IPS DF 4.7 (cell line): ENCODE data around the gene SYT9.
"Not testable (repeated sequence)": the region's sequence is repeated elsewhere in the genome, so short reads cannot be mapped to it uniquely, and the experiment has no call there.

ENCODE experiments used
- DNase-seq: peaks from one replicate; pipeline ENCODE4 v3.0.0-alpha.2; 2013; ENCODE audit warnings: low spot score; ENCODE audit errors: extremely low read depth

Gene SYT9

GRCh38 chr11:7335442-7335841 is 83.7 kb downstream of the SYT9 start:
- DNase-seq, result not testable (repeated sequence)

GRCh38 chr11:7341551-7341950 is 89.8 kb downstream of the SYT9 start:
- no peak for DNase-seq

GRCh38 chr11:7347611-7348431 is 96.1 kb downstream of the SYT9 start:
- no peak for DNase-seq

- DNase-seq, result no peak
These were observed 97.0 kb downstream of the SYT9 start for GRCh38 chr11:7348432-7349304.

- no peak for DNase-seq
These were observed 99.5 kb downstream of the SYT9 start for GRCh38 chr11:7351228-7351627.

GRCh38 chr11:7353100-7353499 is 101.4 kb downstream of the SYT9 start:
- DNase-seq, result peak; percentile 19

- DNase-seq, result no peak
These were observed 113.0 kb downstream of the SYT9 start for GRCh38 chr11:7364660-7365059.

GRCh38 chr11:7367803-7368202 is 116.1 kb downstream of the SYT9 start:
- no peak for DNase-seq

GRCh38 chr11:7376386-7376785 is 124.7 kb downstream of the SYT9 start:
- DNase-seq, result no peak

GRCh38 chr11:7381937-7382336 is 130.2 kb downstream of the SYT9 start:
- DNase-seq, result no peak

- DNase-seq, result no peak
These were observed 131.7 kb downstream of the SYT9 start for GRCh38 chr11:7383406-7383805.

GRCh38 chr11:7384691-7385090 is 133.0 kb downstream of the SYT9 start:
- no peak for DNase-seq

GRCh38 chr11:7385532-7385931 is 133.8 kb downstream of the SYT9 start:
- DNase-seq, result no peak

- DNase-seq, result no peak
These were observed 162.5 kb downstream of the SYT9 start for GRCh38 chr11:7413961-7414915.

- no peak for DNase-seq
These were observed 163.5 kb downstream of the SYT9 start for GRCh38 chr11:7414973-7415817.

GRCh38 chr11:7416080-7416479 is 164.4 kb downstream of the SYT9 start:
- no peak for DNase-seq

- no peak for DNase-seq
These were observed 165.6 kb downstream of the SYT9 start for GRCh38 chr11:7417328-7417727.

- no peak for DNase-seq
These were observed 166.4 kb downstream of the SYT9 start for GRCh38 chr11:7418061-7418460.

- DNase-seq, result no peak
These were observed 167.2 kb downstream of the SYT9 start for GRCh38 chr11:7418906-7419305.

- no peak for DNase-seq
These were observed 169.4 kb downstream of the SYT9 start for GRCh38 chr11:7421136-7421535.
